Activated effector memory CD4-positive, alpha-beta T cell treated with Interleukin-2 at 50 U/mL for 16 hours (primary cell): ENCODE data around the gene NUDT17.

Experiments
- DNase-seq: peaks from one replicate; pipeline ENCODE4 v3.0.0-alpha.2; 2020

The NUDT17 gene

DNA sequence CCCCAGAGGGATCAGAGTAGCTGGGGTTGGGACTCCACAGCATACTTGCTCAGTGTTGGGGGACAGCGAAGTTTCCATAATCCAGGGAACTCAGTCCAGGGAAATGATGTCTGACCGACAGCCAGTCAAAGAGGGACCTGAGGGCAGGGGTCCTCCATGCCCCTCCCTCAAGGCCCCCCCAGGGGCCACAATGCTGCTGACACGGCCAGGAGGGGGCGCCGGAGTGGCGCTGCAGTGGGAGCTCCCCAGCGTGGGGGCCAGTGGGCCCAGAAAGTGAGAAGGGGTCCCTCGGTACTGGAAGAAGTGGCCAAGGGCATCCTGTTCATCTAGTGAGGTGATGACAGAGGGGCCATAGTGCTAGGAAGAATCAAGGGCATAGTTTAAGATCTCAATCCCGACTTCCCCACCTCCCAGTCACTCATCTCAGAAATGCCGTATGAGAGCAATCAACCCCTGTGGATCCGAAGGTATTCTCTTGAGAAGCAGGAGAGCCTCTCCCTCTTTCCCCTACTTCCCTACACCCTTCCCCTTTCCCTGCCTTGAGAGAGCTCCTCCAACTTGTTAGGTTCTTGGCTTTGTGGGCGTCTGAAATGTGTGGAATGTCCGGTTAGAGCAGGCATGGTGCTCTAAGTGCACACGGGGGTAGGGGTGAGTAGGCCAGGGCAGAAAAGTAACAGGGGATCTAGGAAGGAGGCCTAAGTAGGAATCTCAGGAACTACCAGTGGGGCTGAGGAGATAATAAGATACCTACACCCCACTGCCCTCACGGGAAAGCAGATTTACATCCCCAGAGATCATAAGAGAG lies 4.1 kb downstream of the NUDT17 start:
- DNase-seq = no peak

DNA sequence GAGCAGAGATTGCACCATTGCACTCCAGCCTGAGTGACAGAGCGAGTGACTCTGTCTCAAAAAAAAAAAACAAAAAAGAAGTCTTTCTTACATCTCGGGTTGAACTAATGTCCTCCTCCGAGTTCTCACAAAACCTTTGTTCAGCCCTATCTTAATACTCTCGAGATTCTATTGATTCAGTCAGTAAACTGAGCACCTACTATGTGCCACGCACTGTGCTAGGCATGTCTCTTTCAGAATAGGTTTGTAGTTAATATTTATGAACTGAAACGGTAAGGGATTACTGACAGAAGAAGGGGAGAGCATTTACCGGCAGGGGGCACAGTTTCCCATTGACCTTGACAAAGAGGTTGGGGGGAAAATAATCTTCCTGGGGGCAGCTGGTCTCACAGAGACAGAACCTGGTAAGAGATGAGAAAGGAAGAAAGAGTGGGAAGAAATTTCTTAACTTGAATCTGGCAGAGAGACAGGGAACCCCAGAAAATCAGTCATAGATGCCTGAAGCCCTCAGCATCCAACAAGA lies 10.1 kb downstream of the NUDT17 start:
- DNase-seq = no peak

DNA sequence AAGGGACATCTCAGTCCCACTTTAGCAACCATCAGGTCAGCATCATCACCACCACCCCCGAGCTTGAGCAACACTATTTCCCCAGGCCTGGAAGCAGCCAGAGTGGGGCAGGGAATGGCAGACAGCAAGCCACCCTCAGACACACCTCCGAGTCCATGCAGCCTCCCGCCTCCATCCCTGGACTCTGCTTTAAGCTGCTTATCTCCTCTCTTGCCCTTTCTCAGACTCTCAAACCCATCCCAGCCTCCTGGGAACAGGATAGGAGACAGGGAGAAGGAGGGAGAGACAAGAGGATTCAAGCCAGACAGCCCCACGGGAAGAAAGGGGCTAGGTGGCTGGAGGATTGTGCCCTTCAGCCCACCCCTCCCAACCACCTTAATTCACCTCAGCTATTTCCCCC lies 11.7 kb downstream of the NUDT17 start:
- DNase-seq = no peak

DNA sequence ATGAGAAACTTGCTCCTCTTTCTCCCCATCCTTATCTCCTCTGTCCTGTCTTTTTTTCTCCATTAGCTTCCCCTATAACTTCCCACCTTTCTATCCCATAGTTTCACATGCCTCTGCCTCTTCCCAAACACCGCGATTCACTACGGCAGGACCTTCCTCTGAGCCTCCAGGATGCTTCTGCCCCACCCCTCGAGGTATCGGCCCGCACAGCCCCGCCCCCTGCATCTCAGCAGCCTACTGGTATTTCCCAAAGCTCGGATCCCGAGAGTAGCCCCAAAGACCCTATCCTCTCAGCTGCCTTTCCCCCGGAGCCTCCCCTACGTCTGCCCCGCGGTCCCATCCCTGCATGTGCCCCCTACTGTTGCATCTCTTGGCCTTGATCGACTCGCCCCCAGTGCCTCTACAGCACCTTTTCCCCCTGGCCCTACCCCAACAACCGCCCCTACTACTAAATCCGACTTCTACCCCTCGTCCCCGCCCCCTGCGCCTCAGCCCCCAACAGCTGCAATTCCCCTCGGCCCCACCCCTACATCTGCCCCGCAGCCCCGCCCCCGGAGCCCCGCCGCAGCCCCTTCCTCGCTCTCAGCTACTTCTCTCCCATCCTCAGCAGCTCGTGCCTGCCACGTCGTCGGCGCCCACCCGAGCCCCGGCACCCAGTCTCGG lies 12.9 kb downstream of the NUDT17 start:
- DNase-seq = peak; percentile 34

DNA sequence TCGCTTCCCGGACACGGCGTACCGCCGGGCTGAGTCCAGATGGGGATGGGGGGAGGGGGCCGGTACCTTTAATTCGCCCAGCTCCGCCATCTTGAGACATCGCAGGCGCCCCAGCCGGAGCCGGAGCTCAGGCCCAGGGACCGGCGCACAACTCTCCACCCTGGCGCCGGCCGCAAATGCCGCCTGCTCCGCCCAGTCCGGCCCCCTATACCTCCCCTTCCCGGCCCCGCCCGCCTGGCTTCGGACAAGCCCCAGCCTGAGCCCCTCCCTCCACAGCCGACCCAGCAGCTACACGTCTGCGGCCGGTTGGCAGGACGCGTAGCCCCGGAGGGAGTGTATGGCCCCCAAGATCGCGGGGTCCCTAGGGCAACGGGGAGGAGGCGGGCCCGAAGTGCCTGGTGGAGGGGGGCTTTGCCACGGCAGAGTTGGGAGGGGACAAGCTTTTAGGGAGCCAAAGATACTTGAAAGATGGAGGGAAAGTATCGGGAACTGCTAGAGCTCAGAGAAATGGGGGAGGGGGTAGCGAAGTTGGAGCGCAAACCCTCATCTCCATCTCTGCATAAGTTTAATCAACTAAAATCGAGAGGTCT lies 13.6 kb downstream of the NUDT17 start, which contains the start of gene PIAS3:
PIAS3 (minus strand) TSS at position 181 of the 590 bp plus-strand sequence; CDS start at position 90, 91 bp downstream.
- DNase-seq = peak; percentile 75

DNA sequence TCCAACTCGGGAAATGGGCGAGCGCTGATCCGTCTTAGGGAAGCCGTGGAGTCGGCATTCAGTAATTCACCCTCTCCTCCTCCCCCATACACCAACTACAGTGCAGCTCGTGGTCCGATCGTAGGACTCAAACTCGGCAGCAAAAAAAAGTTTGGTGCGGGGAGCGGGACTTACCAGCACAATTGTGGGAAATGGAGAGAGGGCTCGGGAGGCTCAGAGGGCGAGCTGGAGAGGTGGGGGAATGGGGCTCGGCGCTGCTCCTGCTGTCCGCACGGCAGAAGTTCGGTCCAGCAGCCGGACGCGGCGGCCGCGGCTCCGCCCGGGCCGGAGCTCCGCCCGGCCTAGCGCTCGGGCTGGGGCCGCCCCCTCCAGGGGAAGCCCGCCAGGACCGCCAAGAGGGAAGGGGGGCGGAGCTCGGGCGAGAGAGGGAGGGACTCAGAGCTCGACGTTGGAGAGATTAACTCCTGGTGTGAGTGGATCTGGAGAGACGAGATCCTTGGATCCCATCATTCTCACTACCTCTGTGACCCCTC lies 14.1 kb downstream of the NUDT17 start:
- DNase-seq = peak; percentile 67

DNA sequence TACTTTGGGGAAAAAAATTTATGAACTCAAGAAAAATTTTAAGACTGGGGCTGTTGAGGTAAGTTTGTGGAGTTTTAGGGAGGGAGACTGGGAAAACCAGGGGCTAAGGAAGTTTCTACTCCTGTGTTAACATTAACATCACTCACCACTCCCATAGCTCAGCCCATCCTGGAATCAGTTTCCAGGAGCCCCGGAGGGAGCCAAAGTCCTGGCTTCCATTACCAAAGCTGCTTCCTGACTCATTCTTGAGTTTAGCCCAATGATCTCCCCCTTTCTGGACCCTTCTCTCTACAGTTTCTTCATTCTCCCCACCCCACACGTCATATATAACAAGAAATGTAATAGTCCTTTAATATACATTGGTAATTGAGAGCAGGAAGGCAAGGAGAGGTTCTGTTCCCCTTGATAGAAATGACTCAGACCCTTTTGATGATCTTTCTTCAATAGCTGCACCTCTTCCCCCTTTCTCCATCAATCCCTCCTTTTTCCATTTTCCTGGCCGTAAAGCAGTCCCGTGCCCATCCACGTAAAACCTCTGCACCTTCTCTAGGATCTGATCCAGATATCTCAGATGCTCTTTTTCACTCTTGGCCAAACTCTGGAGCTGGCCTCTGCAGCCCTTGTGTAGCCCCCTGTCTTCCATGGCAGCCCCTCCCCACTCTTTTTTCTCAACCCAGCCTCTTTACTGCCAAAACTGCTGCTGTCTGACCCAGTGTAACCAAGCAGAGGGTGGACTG lies 18.0 kb downstream of the NUDT17 start:
- DNase-seq = no peak

DNA sequence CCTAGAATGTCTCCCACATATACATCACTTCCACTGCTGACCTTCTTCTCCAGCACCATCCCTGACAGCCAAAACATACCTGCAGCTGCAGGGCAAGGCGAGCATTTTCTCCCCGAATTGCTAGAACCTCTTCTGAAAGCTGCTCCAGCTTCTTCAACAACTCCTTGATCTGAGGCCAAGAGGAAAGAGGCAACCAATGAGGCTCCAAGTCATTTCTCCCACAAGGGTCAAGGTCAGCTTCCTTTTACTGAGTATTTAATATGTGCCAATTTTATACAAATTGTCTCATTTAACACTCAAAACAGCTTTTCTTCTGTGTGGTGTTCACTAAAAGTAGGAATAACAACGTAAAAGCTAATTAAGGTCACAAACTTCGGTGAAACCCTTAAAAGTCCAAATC lies 22.8 kb downstream of the NUDT17 start:
- DNase-seq = no peak

DNA sequence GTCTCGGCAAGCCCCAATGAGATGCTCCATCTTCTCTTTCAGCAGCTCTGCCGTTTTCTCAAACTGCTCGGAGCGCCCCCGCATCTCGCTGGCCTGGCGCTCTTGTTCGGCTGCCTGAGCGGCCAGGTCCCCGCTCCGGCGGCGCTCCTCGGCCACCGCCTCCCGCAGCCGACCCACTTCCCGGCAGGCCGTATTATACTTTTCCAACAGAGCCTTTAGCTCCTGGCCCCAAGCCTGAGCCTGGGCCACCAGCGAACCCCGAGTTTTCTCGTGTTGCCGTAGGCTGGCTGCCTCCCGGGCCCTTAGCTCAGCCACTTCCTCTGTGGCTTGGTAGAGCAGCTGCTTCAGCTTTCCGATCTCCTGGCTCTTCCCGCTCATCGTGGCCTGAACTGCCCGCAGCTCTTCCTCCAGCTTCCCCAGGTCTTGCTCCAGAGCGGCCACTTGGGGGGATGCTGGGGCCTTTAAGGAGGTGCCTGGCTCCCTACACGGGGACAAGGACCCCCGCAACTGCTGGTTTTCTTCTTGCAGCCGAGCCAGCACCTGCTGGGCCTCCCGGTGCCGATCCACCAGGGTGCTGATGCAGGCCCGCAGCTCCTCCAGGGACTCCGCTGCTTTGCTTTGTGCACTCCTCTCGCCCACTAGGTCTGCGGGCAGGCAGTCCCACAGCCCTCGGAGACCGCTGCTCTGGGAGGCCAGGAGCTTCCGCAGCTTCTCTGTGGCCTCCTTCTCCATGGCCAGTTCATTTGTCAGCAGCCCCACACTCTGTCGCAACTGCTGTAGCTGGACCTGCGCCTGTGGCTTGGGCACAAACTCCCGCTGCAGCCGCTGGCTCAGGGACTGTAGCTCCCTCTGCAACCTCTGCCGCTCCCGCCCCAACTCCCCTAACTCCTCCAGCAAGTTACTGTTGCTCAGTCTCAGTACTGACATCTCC lies 26.8 kb downstream of the NUDT17 start:
- DNase-seq = peak; percentile 31

DNA sequence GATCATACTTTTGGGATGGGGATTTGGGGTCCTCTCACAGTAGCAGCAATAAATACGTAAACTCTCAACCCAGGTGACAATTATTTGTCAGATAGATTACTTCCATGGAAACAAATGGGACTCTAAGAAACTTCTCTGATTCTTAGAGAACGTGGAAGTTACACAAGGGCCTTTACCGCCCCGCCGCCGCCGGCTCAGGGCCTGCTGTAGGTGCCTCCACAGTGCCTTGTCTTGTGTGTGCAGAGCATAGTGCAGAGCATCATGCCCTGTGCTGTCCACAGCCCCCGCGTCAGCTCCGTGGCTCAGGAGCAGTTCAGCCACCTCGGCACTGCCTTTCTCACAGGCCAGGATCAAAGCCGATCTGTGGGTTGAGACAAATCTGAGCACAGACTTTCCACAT lies 29.2 kb downstream of the NUDT17 start:
- DNase-seq = no peak

DNA sequence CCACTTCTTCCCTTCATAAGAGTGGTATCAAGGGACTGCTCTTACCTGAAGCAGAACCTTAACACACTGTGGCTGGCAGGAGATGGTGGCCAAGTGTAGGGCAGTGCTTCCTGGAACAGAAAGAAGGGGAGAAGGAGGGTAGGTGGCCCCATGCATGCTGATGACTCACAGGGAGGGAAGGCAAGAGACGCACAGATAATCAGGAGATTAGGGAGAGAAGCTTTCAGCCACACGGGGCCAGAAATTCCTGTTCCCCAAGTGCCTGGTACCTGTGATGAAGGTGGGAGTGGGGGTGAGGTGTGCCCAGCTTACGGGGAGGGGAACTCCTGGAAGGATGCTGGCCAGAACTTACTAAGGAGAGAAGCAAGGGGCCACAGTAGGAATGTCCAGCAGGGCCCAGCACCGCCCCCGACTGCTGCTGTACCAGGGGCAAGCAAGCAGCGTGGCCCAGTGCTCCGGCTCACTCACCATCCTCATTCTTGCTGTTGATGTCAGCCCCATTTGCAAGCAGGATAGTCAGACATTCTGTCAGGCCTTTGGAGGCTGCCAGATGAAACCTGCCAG lies 32.6 kb downstream of the NUDT17 start:
- no peak for DNase-seq

DNA sequence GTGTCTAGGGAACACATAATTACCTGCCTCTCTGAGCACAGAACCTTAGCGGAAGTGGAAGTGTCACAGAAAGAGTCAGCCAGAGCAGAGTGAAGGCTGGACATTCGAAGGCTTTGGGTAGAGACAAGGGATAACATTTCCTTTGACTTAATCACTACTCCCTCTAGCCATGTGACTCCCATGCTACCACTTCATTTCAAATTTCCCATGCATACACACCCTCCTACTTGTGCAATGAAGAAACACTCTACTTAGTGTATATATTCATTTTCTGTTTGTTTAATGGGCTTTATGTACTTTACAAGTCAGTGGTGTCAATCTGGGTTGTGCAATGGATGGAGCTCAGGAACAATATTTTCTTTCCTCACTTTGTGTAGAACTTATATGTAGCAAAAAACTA lies 33.3 kb downstream of the NUDT17 start:
- no peak for DNase-seq

DNA sequence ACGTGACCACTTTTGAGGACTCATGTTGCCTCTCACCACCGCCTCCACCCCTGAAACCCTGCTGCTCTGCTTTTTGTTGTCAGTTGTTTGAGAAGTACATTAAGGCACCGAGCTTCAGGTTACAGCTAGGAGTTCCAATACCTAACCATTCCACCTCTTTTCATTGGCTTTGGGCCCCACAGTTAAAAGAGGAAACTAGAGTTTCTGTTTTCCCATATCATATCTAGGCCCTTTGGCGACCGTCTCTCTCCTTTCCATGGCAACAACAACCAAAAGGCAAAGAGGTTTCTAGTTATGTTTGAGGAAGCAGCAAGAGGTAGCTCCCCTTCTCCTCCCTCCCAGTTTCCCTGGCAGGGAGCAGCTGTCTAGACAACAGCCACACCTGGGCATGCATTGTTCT lies 34.3 kb downstream of the NUDT17 start:
- DNase-seq = no peak

DNA sequence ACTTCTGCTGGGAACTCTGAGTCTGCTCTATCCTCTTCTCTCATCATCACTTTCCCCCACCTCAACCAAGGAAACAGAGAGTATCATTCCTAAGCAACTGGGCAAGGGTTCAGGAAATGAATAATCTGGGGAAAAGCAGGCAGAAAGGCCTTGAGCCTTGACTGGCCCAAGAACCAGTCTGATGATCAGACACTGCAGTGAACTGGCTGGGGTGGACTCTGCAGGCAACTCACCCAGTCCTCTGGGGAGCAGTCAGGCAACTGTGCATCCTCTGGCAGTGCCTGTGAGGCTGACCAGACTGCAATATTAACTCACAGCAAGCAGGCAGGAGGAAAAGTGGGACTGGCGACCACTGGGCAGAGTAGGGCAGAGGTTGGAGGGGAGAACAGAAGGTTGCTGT lies 39.2 kb downstream of the NUDT17 start:
- no peak for DNase-seq

DNA sequence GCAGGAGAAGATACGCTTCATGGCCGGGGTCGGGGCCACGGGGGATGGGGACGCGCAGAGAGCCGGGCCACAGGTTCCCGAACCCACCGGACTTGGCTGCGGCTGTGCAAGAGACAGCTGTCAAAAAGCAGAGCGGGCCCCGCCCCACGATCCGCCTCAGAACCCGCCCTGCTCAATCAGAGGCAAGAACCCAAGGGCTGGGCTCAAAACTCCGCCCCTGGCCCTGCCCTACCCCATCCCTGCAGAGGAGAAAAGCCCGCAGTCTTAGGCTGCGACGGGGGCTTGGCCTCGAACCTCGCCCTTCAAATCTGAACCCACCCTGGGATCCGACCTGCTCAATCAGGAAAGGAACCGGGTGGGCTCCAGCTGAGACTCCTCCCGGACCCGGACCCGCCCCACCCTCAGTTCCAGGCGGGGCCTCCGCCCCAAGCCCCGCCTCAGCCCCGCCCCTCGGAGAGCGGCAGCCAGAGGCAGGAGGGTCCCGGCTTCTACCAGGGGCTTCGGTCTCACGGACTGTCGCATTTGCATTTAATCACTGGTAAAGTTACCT lies 40.4 kb downstream of the NUDT17 start, which contains the start of gene ANKRD35:
ANKRD35 (minus strand) TSS at position 129 of the 550 bp plus-strand sequence; CDS start at position 21, 108 bp downstream.
- peak; percentile 85 for DNase-seq

DNA sequence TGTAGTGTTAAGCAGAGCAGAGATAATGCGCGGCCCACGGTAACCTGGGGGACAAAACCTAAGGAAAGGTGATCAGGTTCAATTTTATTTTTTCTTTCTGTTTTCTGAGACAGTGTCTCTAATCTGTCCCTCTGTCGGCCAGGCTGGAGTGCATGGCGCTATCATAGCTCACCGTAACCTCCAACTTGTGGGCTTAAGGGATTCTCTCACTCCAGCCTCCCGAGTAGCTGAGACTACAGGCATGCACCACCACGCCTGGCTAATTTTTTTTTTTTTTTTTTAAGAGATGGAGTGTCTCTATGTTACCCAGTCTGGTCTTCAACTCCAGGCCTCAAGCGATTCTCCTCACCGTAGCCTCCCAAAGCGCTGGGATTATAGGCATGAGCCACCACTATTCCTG lies 41.0 kb downstream of the NUDT17 start:
- DNase-seq = no peak

DNA sequence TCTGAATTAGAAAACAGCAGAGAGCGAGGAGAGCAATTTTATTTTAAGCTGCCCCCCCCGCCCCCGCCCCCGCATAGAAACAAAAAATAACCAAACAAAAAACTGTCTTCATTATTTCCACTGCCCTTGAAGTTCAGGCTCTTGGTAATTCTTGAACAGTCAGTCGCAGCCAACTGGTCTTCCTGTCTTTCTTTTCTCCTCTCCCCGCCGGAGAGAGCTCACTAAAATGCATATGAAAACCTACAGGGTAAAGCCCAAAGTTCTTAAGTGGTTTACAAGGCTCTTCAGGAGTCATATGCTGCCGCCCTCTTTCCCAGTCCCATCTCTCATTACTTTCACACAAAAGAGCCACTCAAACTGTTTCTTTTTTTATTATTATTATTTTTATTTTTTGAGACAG lies 41.4 kb downstream of the NUDT17 start:
- DNase-seq = no peak

DNA sequence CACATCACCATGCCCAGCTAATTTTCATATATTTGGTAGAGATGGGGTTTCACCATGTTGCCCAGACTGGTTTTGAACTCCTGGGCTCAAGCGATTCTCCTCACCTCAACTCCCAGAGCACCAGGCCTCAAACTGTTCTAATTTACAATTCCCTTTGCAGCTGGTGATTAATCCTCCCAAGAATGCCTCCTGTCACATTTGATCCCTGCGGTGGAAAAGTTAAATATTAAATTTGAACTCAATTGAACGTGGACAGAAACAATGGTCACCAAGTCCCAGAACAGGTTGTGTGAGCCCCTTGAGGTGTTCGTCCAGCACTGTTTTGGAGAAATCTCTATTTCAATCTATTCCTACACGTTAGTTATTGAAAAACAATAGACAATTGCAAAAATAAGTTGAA lies 42.2 kb downstream of the NUDT17 start:
- DNase-seq = no peak

DNA sequence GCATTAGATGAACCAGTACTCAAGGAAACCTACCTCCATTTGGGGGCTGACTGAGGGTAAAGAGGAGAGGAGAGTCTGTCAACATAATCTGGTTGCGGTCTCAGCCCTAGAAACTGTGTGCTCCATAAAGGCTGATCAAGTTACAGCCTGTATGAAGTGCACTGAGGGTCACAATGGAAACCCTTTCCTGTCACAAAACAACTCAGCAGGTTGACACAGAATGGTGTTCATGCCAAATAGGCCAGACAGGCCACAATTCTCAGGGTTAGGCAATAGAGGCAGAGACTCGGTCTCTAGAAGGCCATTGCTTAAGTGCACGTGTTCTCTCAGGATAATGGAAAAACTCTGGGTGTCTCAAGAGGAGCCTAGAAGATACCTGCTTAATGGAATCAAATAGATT lies 44.3 kb downstream of the NUDT17 start:
- DNase-seq = no peak

DNA sequence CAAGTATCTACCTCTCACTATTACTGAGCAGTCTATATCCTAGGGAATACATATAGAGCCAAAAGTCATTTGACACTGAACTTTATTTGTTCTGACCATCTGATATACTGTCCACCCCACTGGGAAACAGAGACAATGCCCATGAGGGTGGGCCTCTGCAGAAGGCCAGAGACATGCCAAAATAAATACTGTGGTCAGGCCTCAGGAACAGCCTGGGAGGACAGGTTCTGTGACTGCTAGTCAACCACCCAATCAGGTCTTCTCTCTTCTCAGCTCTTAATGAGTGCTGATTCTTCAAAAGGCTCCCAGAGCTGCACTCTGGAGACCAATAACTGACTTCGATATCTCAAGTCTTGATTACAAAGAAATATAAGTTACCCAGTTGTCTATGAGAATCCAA lies 45.7 kb downstream of the NUDT17 start:
- no peak for DNase-seq
